GM18526 (cell line): Measurements from ENCODE around the gene PSPN.

Experiments used
- POLR2A ChIP-seq: IDR thresholded peaks from 3 replicates; pipeline ENCODE4 v1.6.1; 2011; ENCODE audit not compliant: insufficient read length; ENCODE audit errors: extremely low read depth

PSPN gene

DNA sequence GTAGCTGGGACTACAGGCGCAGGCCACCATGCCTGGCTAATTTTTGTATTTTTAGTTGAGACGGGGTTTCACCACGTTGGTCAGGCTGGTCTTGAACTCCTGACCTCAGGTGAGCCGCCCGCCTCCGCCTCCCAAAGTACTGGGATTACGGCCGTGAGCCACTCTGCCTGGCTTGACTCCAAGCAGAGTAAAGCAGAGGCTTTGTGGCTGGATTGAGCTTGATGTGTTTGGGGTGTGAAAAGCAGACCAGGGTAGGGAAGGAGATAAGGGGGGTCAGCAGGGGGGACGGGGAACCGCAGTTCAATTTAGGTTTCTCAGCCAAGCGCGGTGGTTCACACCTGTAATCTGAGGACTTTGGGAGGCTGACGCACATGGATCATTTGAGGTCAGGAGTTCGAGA, 18.6 kb downstream of the PSPN start:
- no peak for TF ChIP-seq POLR2A

- no peak for TF ChIP-seq POLR2A
Observed at GRCh38 chr19:6354098-6354674, 21.5 kb downstream of the PSPN start.

DNA sequence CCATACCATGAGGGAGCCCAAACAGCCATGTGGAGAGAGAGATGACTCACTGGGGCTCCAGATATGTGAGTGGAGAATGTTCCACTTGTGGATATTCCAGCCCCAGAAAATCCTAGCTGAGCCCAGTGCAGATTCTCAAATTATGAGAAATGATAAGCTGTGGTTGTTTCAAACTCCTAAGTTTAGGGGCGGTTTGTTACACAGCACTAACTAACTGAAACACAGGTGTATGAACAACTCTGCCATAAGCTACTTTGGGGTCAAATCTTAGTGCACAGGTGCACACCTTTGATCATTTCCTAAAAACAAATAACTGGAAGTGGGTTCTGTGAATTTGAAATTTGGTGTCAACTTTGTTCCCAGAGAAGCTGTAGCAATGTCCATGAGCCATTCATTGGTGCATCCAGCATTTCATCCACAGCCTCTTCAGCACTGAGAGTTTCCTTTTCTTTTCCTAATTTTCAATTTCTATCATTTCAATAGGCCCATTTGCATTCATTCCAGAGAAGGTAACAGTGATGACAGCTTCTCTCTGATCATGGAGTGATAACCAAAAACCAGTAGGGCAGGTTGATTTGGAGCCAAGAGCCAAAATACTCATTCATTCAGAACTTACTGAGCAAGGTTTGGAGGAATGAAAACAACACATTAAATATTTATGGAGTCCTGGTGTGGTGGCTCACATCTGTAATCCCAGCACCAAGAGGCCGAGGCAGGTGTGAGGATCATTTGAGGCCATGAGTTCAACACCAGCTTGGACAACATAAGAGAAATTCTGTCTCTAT, 23.2 kb downstream of the PSPN start:
- TF ChIP-seq POLR2A: no peak

GRCh38 chr19:6350688-6351087, 25.0 kb downstream of the PSPN start:
- TF ChIP-seq POLR2A: no peak

DNA sequence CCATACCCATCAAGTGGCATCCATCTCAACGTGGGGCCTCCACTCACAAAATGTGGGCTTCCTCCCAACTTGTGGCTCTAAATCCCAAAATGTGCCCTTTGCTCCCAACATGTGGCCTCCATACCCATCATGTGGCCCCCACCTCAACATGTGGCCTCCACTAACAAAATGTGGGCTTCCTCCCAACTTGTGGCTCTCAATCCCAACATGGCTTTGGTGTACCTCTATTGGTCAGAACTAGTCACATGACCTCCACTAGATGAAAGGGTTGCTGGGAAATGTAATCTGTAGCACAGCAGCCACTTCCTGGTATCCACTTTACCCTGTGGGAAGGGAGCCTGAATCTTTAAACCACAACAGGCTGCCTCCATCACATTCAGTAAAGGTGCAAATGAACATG, 32.3 kb downstream of the PSPN start:
- no peak for TF ChIP-seq POLR2A

DNA sequence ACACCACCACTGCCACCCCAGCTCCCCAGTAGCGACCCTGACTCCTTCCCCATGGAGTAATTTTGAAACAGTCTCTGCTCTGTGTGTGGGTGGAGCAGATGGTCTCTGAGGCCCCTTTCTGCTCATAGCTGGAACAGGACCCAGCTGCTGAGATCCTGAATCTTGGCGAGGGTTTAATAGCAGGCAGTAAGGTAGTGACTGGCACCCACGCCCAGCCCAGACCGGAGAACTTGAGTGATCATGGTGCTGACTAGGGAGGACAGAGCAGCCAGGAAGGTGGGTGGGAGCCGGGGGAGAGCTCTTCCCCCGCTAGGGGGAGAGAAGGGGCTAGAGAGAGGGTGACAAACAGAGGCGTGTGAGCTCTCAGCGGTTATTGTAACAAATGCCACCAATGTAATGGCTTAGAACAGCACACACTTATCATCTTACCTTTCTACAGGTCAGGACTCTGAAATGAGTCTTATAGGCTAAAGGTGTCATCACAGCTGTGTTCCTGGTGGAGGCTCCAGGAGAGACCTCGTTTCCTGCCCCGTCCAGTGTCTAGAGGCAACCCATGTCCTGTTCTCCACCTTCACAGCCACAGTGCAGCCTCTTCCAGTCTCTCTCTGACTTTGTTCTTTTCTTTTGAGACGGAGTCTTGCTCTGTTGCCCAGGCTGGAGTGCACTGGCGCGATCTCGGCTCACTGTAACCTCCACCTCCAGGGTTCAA, 35.1 kb downstream of the PSPN start:
- TF ChIP-seq POLR2A: no peak

- no peak for TF ChIP-seq POLR2A
Observed at GRCh38 chr19:6334490-6335285, 41.0 kb downstream of the PSPN start.

GRCh38 chr19:6333439-6333838, 42.3 kb downstream of the PSPN start, which contains the start of gene ACER1:
Gene ACER1, minus strand, starts transcription at chr19:6333612. Its CDS starts 61 bp downstream, at chr19:6333551.
- TF ChIP-seq POLR2A: no peak

GRCh38 chr19:6326815-6327214, 48.9 kb downstream of the PSPN start:
- TF ChIP-seq POLR2A: no peak

DNA sequence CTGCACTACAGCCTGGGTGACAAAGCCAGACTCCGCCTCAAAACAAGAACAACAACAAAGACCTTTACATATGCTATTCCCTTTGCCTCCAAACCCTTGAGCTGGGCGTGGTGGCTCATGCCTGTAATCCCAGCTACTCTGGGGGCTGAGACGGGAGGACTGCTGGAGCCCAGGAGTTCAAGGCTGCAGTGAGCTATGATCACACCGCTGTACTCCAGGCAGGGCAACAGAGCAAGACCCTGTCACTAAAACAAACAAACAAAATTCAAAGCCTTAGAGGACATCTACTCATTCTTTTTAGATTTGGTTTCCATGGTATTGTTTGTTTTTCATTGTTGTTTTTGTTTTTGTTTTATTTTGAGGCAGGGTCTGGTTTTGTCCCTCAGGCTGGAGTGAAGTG, 50.1 kb downstream of the PSPN start:
- no peak for TF ChIP-seq POLR2A
